SK-N-SH (cell line): ENCODE measurements around the gene LSR. TPM values are rescaled to one million over a fixed set of nuclear protein-coding genes. Genes with fewer than 3 reads are reported as not detected.

Experiments used
- CTCF ChIA-PET: fragments of 300-600, 350-600 bp; formaldehyde crosslinking; extraction: SDS; loops from one replicate; lab custom pipeline; 2021; lab: Yijun Ruan, JAX
- POLR2A ChIA-PET: fragments of 350-600 bp; sonication (Branson Sonifier 250); formaldehyde crosslinking; extraction: SDS; loops from one replicate; lab custom pipeline; 2020; ENCODE audit warnings: antibody characterized with exemption, inconsistent platforms; lab: Yijun Ruan, JAX
- DNase-seq: peaks from one replicate; pipeline ENCODE4 v3.0.0; 2012
- H2AFZ ChIP-seq: fragments of 200-600 bp; sonication (generic); 2 replicates; pipeline ENCODE4 v1.8.1; 2016; ENCODE audit warnings: antibody characterized with exemption, mild to moderate bottlenecking, low read depth
- H3F3A ChIP-seq: fragments of 200-600 bp; sonication (generic); replicated peaks from 2 replicates; pipeline ENCODE3; 2016; ENCODE audit warnings: antibody characterized with exemption, mild to moderate bottlenecking; ENCODE audit not compliant: insufficient read depth
- H3K27ac ChIP-seq, 2 experiments: fragments of 200-500 bp in 1 of 2; fragments of 200-600 bp in 1 of 2; sonication (Bioruptor generic) in 1 of 2; sonication (generic), shearing (Covaris generic) in 1 of 2; 2 replicates each; pipeline versions ENCODE4 v1.5.1 to v1.6.1; 2014 to 2016; ENCODE audit warnings: low read depth in 2 of 2, inconsistent platforms in 1 of 2, low read length in 1 of 2, mild to moderate bottlenecking in 1 of 2, mixed read lengths in 1 of 2
- H3K27me3 ChIP-seq: fragments of 200-600 bp; sonication (generic), shearing (Covaris generic); 2 replicates; pipeline ENCODE4 v1.6.1; 2016; ENCODE audit warnings: mixed run types; ENCODE audit not compliant: insufficient read depth
- H3K36me3 ChIP-seq, 2 experiments: fragments of 200-500 bp in 1 of 2; fragments of 200-600 bp in 1 of 2; sonication (Bioruptor generic) in 1 of 2; sonication (generic) in 1 of 2; replicated peaks in 1 of 2; 2 replicates each; pipeline versions ENCODE3 to v1.5.1; 2014 to 2016; ENCODE audit warnings: low read length in 1 of 2, mild to moderate bottlenecking in 1 of 2; ENCODE audit not compliant: insufficient read depth in 2 of 2, control insufficient read depth in 1 of 2
- H3K4me1 ChIP-seq, 2 experiments: fragments of 200-500 bp in 1 of 2; fragments of 200-600 bp in 1 of 2; sonication (Bioruptor generic) in 1 of 2; sonication (generic), shearing (Covaris generic) in 1 of 2; 2 replicates each; pipeline versions ENCODE4 v1.5.1 to v1.6.1; 2014 to 2016; ENCODE audit warnings: low read depth in 1 of 2, low read length in 1 of 2, mixed run types in 1 of 2; ENCODE audit not compliant: insufficient read depth in 2 of 2, control insufficient read depth in 1 of 2
- H3K4me2 ChIP-seq: fragments of 200-600 bp; sonication (generic), shearing (Covaris generic); 2 replicates; pipeline ENCODE4 v1.6.1; 2017; ENCODE audit warnings: mixed run types
- H3K4me3 ChIP-seq, 2 experiments: fragments of 200-500 bp in 1 of 2; fragments of 200-600 bp in 1 of 2; sonication (Bioruptor generic) in 1 of 2; sonication (generic), shearing (Covaris generic) in 1 of 2; 2 replicates each; pipeline versions ENCODE4 v1.5.1 to v1.8.1; 2014 to 2016; ENCODE audit warnings: low read depth in 2 of 2, inconsistent platforms in 1 of 2, low read length in 1 of 2, mild to moderate bottlenecking in 1 of 2, mixed read lengths in 1 of 2, moderate library complexity in 1 of 2
- H3K79me2 ChIP-seq: fragments of 200-600 bp; sonication (generic); 2 replicates; pipeline ENCODE4 v1.8.1; 2017; ENCODE audit warnings: mild to moderate bottlenecking; ENCODE audit not compliant: insufficient read depth
- H3K9ac ChIP-seq: fragments of 200-600 bp; sonication (generic); 2 replicates; pipeline ENCODE4 v1.6.1; 2017; ENCODE audit warnings: mixed run types
- H3K9me2 ChIP-seq: fragments of 200-600 bp; sonication (generic); 2 replicates; pipeline ENCODE4 v1.6.1; 2017; ENCODE audit warnings: mixed run types
- H3K9me3 ChIP-seq: fragments of 200-600 bp; sonication (generic); 2 replicates; pipeline ENCODE4 v1.6.1; 2017; ENCODE audit warnings: mixed run types, mild to moderate bottlenecking, moderate library complexity
- H4K20me1 ChIP-seq: fragments of 200-600 bp; sonication (generic); 2 replicates; pipeline ENCODE4 v1.6.1; 2017; ENCODE audit warnings: mild to moderate bottlenecking, mixed run types; ENCODE audit not compliant: insufficient read depth
- CHD2 ChIP-seq: fragments of 150-350 bp; IDR thresholded peaks from 2 replicates; pipeline ENCODE4 v1.6.1; 2018; ENCODE audit warnings: low read length; ENCODE audit not compliant: partially characterized antibody
- EP300 ChIP-seq, 2 experiments: IDR thresholded peaks; 2 replicates each; pipeline versions ENCODE4 v1.4.0 to v1.6.1; 2012; ENCODE audit warnings: borderline replicate concordance in 1 of 2, low read depth in 1 of 2, low read length in 1 of 2
- EZH2phosphoT487 ChIP-seq: fragments of 200-600 bp; sonication (generic); IDR thresholded peaks from 2 replicates; pipeline ENCODE4 v1.6.1; 2017; ENCODE audit warnings: low read depth, mixed run types, mild to moderate bottlenecking, antibody characterized with exemption, moderate library complexity, borderline replicate concordance
- FOXJ3 ChIP-seq: sonication (generic); formaldehyde crosslinking; IDR thresholded peaks from 2 replicates; pipeline ENCODE4 v1.5.1; 2020; ENCODE audit warnings: mild to moderate bottlenecking, missing genetic modification reagents
- FOXM1 ChIP-seq: IDR thresholded peaks from 2 replicates; pipeline ENCODE4 v1.4.0; 2012; ENCODE audit warnings: low read depth, mild to moderate bottlenecking
- GABPA ChIP-seq: IDR thresholded peaks from 2 replicates; pipeline ENCODE4 v1.4.0; 2012; ENCODE audit warnings: low read depth, mild to moderate bottlenecking
- GATA2 ChIP-seq: sonication (generic); formaldehyde crosslinking; IDR thresholded peaks from 2 replicates; pipeline ENCODE4 v1.5.0; 2020; ENCODE audit warnings: mild to moderate bottlenecking, missing genetic modification reagents
- MXI1 ChIP-seq: IDR thresholded peaks from 2 replicates; pipeline ENCODE4 v1.6.1; 2012; ENCODE audit warnings: mild to moderate bottlenecking, low read depth, low read length, improper control_type of control experiment
- NFIC ChIP-seq: IDR thresholded peaks from 2 replicates; pipeline ENCODE4 v1.4.0; 2012; ENCODE audit warnings: borderline replicate concordance
- NRF1 ChIP-seq: IDR thresholded peaks from 2 replicates; pipeline ENCODE4 v1.6.1; 2012; ENCODE audit warnings: low read depth, mild to moderate bottlenecking, low read length
- POLR2AphosphoS5 ChIP-seq: IDR thresholded peaks from 2 replicates; pipeline ENCODE4 v1.6.1; 2012; ENCODE audit warnings: low read depth, low read length
- RAD21 ChIP-seq: IDR thresholded peaks from 2 replicates; pipeline ENCODE4 v1.6.1; 2012; ENCODE audit warnings: mild to moderate bottlenecking, low read length
- RCOR1 ChIP-seq: fragments of 150-350 bp; IDR thresholded peaks from 2 replicates; pipeline ENCODE4 v1.6.1; 2017; ENCODE audit warnings: antibody characterized with exemption, low read length
- RFX5 ChIP-seq: IDR thresholded peaks from 2 replicates; pipeline ENCODE4 v1.6.1; 2012; ENCODE audit warnings: mild to moderate bottlenecking, improper control_type of control experiment, low read length
- RXRA ChIP-seq: IDR thresholded peaks from 2 replicates; pipeline ENCODE4 v1.4.0; 2012; ENCODE audit warnings: low read depth, mild to moderate bottlenecking, borderline replicate concordance
- TCF12 ChIP-seq: IDR thresholded peaks from 2 replicates; pipeline ENCODE4 v1.4.0; 2012
- TEAD4 ChIP-seq: IDR thresholded peaks from 2 replicates; pipeline ENCODE4 v1.4.0; 2012; ENCODE audit warnings: mild to moderate bottlenecking, borderline replicate concordance; ENCODE audit not compliant: insufficient read depth
- USF2 ChIP-seq: fragments of 150-350 bp; IDR thresholded peaks from 2 replicates; pipeline ENCODE4 v1.6.1; 2017; ENCODE audit warnings: antibody characterized with exemption, low read length, low read depth, borderline replicate concordance
- YY1 ChIP-seq: IDR thresholded peaks from 2 replicates; pipeline ENCODE4 v1.4.0; 2012; ENCODE audit warnings: low read depth, mild to moderate bottlenecking
- WGBS: methylation state at CpG from one replicate; pipeline ENCODE4 v1.1.6; 2017; ENCODE audit warnings: low lambda C conversion rate; 5-methylcytosine and 5-hydroxymethylcytosine counted together
- polyA plus RNA-seq, 3 experiments: library from polyadenylated mRNA; depleted of rRNA; stranded (reverse); fragments of >200 nt; gene quantifications; 2 replicates each; pipeline ENCODE4 v1.2.3, GENCODE V29; 2012
- TF ChIP-seq, protein P1 (sequence below): IDR thresholded peaks from 2 replicates; pipeline ENCODE4 v1.4.0; 2012; ENCODE audit warnings: low read depth, borderline replicate concordance
- TF ChIP-seq, protein P2 (sequence below): IDR thresholded peaks from 2 replicates; pipeline ENCODE4 v1.4.0; 2012; ENCODE audit warnings: low read depth

LSR gene
- polyA plus RNA-seq, 1 of the 3 experiments (the other 2 are of a cell fraction): 0.62 TPM

DNA sequence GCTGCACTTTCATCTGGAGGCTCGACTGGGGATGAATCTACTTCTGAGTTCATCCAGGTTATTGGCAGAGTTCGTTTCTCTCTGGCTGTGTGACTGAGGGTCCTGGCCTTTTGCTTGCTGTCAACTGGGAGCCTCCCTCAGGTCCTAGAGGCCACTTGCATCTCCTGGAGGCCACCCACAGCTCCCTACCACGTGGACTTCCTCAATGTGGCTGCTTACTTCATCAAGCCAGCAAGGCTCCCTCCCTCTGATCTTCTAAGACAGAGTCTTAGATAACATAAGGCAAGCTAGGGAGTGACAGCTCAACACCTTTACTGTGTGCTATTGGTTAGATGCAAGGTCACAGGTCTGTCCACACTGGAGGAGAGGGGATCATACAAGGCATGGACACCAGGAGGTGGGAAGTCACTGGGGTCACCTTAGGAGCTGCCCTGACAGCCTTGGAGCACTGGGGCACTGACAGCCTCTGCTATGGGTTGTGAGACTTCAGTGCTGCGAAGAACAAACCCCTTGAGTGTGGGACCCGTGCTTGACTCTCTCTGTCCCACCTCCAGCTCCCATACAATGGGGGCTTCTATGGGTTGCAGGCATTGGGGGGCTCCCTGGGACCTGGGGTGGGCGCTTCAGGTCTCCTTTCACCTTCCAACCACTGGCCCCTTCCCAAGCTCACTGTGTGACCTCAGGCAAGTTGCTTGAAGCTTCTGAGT, 25.6 kb upstream of the LSR start:
- H3K4me3 ChIP-seq: no peak overlapping the region
- 9% methylated on average over 5 of the region's 6 CpGs for WGBS
- no peak overlapping the region for H3K27ac ChIP-seq
- ChIA-PET CTCF (no interaction called here), POLR2A (no interaction called here)
- H3F3A ChIP-seq: no peaks in the 10 kb centered on the region
- H3K4me1 ChIP-seq: peaks cover 0 to 5% of the 10 kb centered on the region in 2 experiments; a peak in 1 of 4 replicates
- H3K4me2 ChIP-seq: no peak overlapping the region
- no peaks in the 10 kb centered on the region for H3K79me2 ChIP-seq
- H2AFZ ChIP-seq: no peak overlapping the region
- no peaks in the 10 kb centered on the region; the same call in 1 of the 2 replicates for H3K27me3 ChIP-seq
- H3K9me2 ChIP-seq: no peaks in the 10 kb centered on the region
- no peak for DNase-seq
- H3K9ac ChIP-seq: no peak overlapping the region
- TF ChIP-seq RXRA (no peak), TEAD4 (no peak), NRF1 (no peak), GABPA (no peak), RCOR1 (no peak), RFX5 (no peak), EZH2phosphoT487 (no peak), MXI1 (no peak), FOXM1 (no peak), GATA2 (CRISPR knock-in tag) (no peak)
- TF ChIP-seq, protein P1, sequence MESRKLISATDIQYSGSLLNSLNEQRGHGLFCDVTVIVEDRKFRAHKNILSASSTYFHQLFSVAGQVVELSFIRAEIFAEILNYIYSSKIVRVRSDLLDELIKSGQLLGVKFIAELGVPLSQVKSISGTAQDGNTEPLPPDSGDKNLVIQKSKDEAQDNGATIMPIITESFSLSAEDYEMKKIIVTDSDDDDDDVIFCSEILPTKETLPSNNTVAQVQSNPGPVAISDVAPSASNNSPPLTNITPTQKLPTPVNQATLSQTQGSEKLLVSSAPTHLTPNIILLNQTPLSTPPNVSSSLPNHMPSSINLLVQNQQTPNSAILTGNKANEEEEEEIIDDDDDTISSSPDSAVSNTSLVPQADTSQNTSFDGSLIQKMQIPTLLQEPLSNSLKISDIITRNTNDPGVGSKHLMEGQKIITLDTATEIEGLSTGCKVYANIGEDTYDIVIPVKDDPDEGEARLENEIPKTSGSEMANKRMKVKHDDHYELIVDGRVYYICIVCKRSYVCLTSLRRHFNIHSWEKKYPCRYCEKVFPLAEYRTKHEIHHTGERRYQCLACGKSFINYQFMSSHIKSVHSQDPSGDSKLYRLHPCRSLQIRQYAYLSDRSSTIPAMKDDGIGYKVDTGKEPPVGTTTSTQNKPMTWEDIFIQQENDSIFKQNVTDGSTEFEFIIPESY: no peak
- TF ChIP-seq, protein P2, sequence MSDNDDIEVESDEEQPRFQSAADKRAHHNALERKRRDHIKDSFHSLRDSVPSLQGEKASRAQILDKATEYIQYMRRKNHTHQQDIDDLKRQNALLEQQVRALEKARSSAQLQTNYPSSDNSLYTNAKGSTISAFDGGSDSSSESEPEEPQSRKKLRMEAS: no peak
- TF ChIP-seq, all 33 proteins: peak for 0
- Histone ChIP-seq H4K20me1 (no peaks in the 10 kb centered on the region), H3K36me3 (no peaks in the 10 kb centered on the region), H3K9me3 (no peaks in the 10 kb centered on the region)

DNA sequence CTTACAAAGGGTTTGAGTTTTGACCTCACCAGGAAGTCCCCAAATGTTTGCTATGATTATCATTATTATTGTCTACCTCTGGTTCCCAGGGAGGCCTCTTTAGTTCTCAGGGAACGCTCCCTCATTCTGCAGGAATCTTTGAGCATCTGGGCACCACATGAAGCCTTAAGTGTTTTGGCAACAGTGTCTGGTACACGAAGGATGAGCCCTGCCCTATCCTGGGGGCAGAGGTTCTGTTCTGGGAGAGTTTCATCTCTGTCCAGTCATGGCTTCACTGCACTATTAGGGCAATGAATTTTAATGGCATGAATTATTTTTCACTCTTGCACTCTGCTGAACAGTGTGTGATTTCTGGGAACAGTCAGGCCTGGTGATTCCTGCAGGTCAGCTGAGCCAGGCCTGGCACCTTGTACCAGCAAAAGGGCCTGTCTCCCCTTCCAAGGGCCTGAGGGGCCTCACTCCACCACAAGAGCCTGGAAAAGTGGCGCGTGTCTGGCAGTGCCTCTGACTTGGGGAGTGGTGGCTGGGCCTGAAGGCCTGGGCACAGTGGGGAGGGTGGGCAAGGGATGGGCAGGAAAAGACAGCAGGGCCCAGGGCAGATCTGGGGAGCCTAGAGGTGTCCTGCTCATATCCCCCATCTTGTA, 24.8 kb upstream of the LSR start:
- Histone ChIP-seq H3F3A (no peaks in the 10 kb centered on the region), H2AFZ (no peak overlapping the region), H3K9me2 (no peaks in the 10 kb centered on the region)
- TF ChIP-seq MXI1 (no peak), RFX5 (no peak), TEAD4 (no peak), FOXJ3 (CRISPR knock-in tag) (no peak), NFIC (no peak), POLR2AphosphoS5 (no peak), TCF12 (no peak), RAD21 (no peak), YY1 (no peak), CHD2 (no peak), RXRA (no peak), RCOR1 (no peak), EP300 (IDR thresholded peaks at IDR 0.05; ENCODE audit: borderline replicate concordance in 1 of 2, low read depth in 1 of 2, low read length in 1 of 2) (no peak), USF2 (no peak)
- TF ChIP-seq, all 33 proteins: peak for 0
- Histone ChIP-seq H3K9ac (no peak overlapping the region), H4K20me1 (no peaks in the 10 kb centered on the region), H3K36me3 (no peaks in the 10 kb centered on the region), H3K27me3 (no peaks in the 10 kb centered on the region; the same call in 1 of the 2 replicates), H3K9me3 (no peaks in the 10 kb centered on the region), H3K4me2 (no peak overlapping the region), H3K79me2 (no peaks in the 10 kb centered on the region), H3K4me1 (peaks cover 0 to 5% of the 10 kb centered on the region in 2 experiments; a peak in 1 of 4 replicates), H3K4me3 (no peak overlapping the region), H3K27ac (no peak overlapping the region)
- ChIA-PET POLR2A (no interaction called here), CTCF (no interaction called here)
- DNase-seq: no peak
- 51% methylated on average over 4 of the region's 4 CpGs for WGBS
